H1 (cell line): ENCODE results near the gene GUCY2D. TPM values are rescaled to one million over a fixed set of nuclear protein-coding genes. Genes with fewer than 3 reads are reported as not detected.

Experiments
- CHD7 ChIP-seq: fragments of 300-600 bp; sonication (generic); IDR thresholded peaks from 2 replicates; pipeline ENCODE4 v1.7.1; 2012; ENCODE audit warnings: low read length, moderate library complexity, mild to moderate bottlenecking, inconsistent platforms; ENCODE audit not compliant: insufficient replicate concordance
- KDM5A ChIP-seq: fragments of 200-600 bp; IDR thresholded peaks from 2 replicates; pipeline ENCODE4 v1.7.1; 2012; ENCODE audit warnings: mild to moderate bottlenecking, low read length, inconsistent platforms, mixed read lengths
- polyA plus RNA-seq, 7 experiments: library from polyadenylated mRNA; depleted of rRNA in 3 of 7; stranded (reverse) in 5 of 7; unstranded in 2 of 7; fragments of >200 nt in 5 of 7; fragments of 200-250 nt in 2 of 7; gene quantifications; 1 replicate in 5 of 7; 2 replicates in 1 of 7; 4 replicates in 1 of 7; pipeline versions ENCODE4 v1.2.1 to v1.2.3, GENCODE V29; 2011 to 2013; ENCODE audit warnings: missing spikeins in 2 of 7, mixed read lengths in 2 of 7
- total RNA-seq: library from RNA; stranded (reverse); fragmentation: NEBNext Ultra II Directional; extraction: Animal tissue kit (Norgen Biotek cat#: 25700); gene quantifications from 2 replicates; pipeline ENCODE4 v1.2.1, GENCODE V29; 2021

Gene GUCY2D
- total and polyA plus RNA-seq, 2 of the 8 experiments (the other 6 are each of a cell fraction or from before 2014, with no cell fraction given) = 0.20 to 0.48 TPM

GRCh38 chr17:8038954-8039610 is 36.7 kb downstream of the GUCY2D start, which contains the start of gene ALOX15B (continued):
- TF ChIP-seq CHD7 (no peak), KDM5A (no peak)
